Measurements from ENCODE around the gene ELAC2. TPM values are rescaled to one million over a fixed set of nuclear protein-coding genes. Genes with fewer than 3 reads are reported as not detected.

ELAC2 gene
- total RNA-seq, 1 experiment from 2014 or later, result 64.4 TPM

GRCh38 chr17:13029340-13029739, 11.5 kb upstream of the ELAC2 start:
- DNase-seq (ENCODE audit: low spot score), result no peak
- ChIA-PET CTCF (no interaction called here), POLR2A (ENCODE audit: low non-redundant PET) (no interaction called here)
- H3K36me3 ChIP-seq (ENCODE audit: insufficient read depth, low read length, poor library complexity, severe bottlenecking), result no peaks in the 10 kb centered on the region
- no peak overlapping the region for H3K4me3 ChIP-seq (ENCODE audit: low read depth, low read length, poor library complexity, severe bottlenecking)
- no TSS peak for BruUV-seq (replicated peaks)
- intact Hi-C loops (cut with micrococcal nuclease; ENCODE audit: unreplicated experiment), result no loop called here
- no peak overlapping the region for H3K27ac ChIP-seq (ENCODE audit: low read depth, low read length, poor library complexity, severe bottlenecking)
- no peaks in the 10 kb centered on the region for H3K4me1 ChIP-seq (ENCODE audit: insufficient read depth, low read length, poor library complexity, severe bottlenecking)
- no peaks in the 10 kb centered on the region for H3K27me3 ChIP-seq (replicated peaks; ENCODE audit: insufficient read depth, low read depth, low read length, poor library complexity)
- TF ChIP-seq EZH2 (IDR thresholded peaks at IDR 0.05; ENCODE audit: borderline replicate concordance, low read depth, low read length, poor library complexity, severe bottlenecking), result no peak
- no peak for TF ChIP-seq CTCF (conservative IDR thresholded peaks at IDR 0.05; ENCODE audit: low read depth, low read length)
- no peaks in the 10 kb centered on the region for H3K9me3 ChIP-seq (ENCODE audit: low read depth, low read length, poor library complexity, severe bottlenecking)

- Histone ChIP-seq H3K9me3 (ENCODE audit: low read depth, low read length, poor library complexity, severe bottlenecking) (no peaks in the 10 kb centered on the region), H3K27ac (ENCODE audit: low read depth, low read length, poor library complexity, severe bottlenecking) (no peak overlapping the region), H3K4me1 (ENCODE audit: insufficient read depth, low read length, poor library complexity, severe bottlenecking) (no peaks in the 10 kb centered on the region), H3K4me3 (ENCODE audit: low read depth, low read length, poor library complexity, severe bottlenecking) (no peak overlapping the region), H3K27me3 (replicated peaks; ENCODE audit: insufficient read depth, low read depth, low read length, poor library complexity) (no peaks in the 10 kb centered on the region), H3K36me3 (ENCODE audit: insufficient read depth, low read length, poor library complexity, severe bottlenecking) (no peaks in the 10 kb centered on the region)
- TF ChIP-seq EZH2 (IDR thresholded peaks at IDR 0.05; ENCODE audit: borderline replicate concordance, low read depth, low read length, poor library complexity, severe bottlenecking) (no peak), CTCF (conservative IDR thresholded peaks at IDR 0.05; ENCODE audit: low read depth, low read length) (no peak)
- intact Hi-C loops (cut with micrococcal nuclease; ENCODE audit: unreplicated experiment), result no loop called here
- no TSS peak for BruUV-seq (replicated peaks)
- POLR2A ChIA-PET (ENCODE audit: low non-redundant PET), result no interaction called here
- CTCF ChIA-PET, result no interaction called here
- no peak for DNase-seq (ENCODE audit: low spot score)
Observed at GRCh38 chr17:13027246-13027645, 9.4 kb upstream of the ELAC2 start.

- no peaks in the 10 kb centered on the region for H3K9me3 ChIP-seq (ENCODE audit: low read depth, low read length, poor library complexity, severe bottlenecking)
- no TSS peak for BruUV-seq (replicated peaks)
- H3K27me3 ChIP-seq (replicated peaks; ENCODE audit: insufficient read depth, low read depth, low read length, poor library complexity), result peaks cover 4% of the 10 kb centered on the region
- CTCF ChIA-PET, result no interaction called here
- H3K36me3 ChIP-seq (ENCODE audit: insufficient read depth, low read length, poor library complexity, severe bottlenecking), result no peaks in the 10 kb centered on the region
- DNase-seq (ENCODE audit: low spot score), result no peak
- intact Hi-C loops (cut with micrococcal nuclease; ENCODE audit: unreplicated experiment), result no loop called here
- H3K4me3 ChIP-seq (ENCODE audit: low read depth, low read length, poor library complexity, severe bottlenecking), result no peak overlapping the region
- POLR2A ChIA-PET (ENCODE audit: low non-redundant PET), result no interaction called here
- H3K27ac ChIP-seq (ENCODE audit: low read depth, low read length, poor library complexity, severe bottlenecking), result no peak overlapping the region
- TF ChIP-seq CTCF (conservative IDR thresholded peaks at IDR 0.05; ENCODE audit: low read depth, low read length), result no peak
- no peak for TF ChIP-seq EZH2 (IDR thresholded peaks at IDR 0.05; ENCODE audit: borderline replicate concordance, low read depth, low read length, poor library complexity, severe bottlenecking)
- H3K4me1 ChIP-seq (ENCODE audit: insufficient read depth, low read length, poor library complexity, severe bottlenecking), result no peaks in the 10 kb centered on the region
Observed at GRCh38 chr17:13025687-13026086, 7.9 kb upstream of the ELAC2 start.

All from A673 (cell line).